ENCODE results near the gene FSIP1. TPM values are rescaled to one million over a fixed set of nuclear protein-coding genes. Genes with fewer than 3 reads are reported as not detected.

The FSIP1 gene
- total RNA-seq, 8 experiments from 2014 or later, result 0.77 to 10.0 (median 3.5) TPM

- ATAC-seq (replicated peaks in 6 of 8), result no peak
- in situ Hi-C loops (cut with MboI; ENCODE audit: low pct_unique_long_range_greater_than_20kb in 2 of 9, low sequenced_read_pairs in 9 of 9, unreplicated experiment in 9 of 9), result loop anchor here in 1 of 9 experiments (5.0 kb wide), 1 partner anchor 74 kb away; no protein-coding TSS in a partner anchor
- H3K4me3 ChIP-seq, result no peak overlapping the region
- no peak overlapping the region for H3K27ac ChIP-seq
- peaks cover 11 to 20% of the 10 kb centered on the region in 2 donors for H3K4me1 ChIP-seq (replicated peaks in 1 of 2)
- 85 to 100% (median 88%) methylated on average over 1 to 2 of the region's 2 CpGs; no CpG with 5 or more reads in 5 of the 10 experiments for WGBS, 10 experiments
Observed at GRCh38 chr15:39687965-39688364, 94.7 kb downstream of the FSIP1 start.

GRCh38 chr15:39685999-39686613 lies 96.5 kb downstream of the FSIP1 start:
- no peak overlapping the region for H3K27ac ChIP-seq
- peaks cover 0 to 7% of the 10 kb centered on the region in 2 donors for H3K4me1 ChIP-seq (replicated peaks in 1 of 2)
- H3K4me3 ChIP-seq, result no peak overlapping the region
- in situ Hi-C loops (cut with MboI; ENCODE audit: low pct_unique_long_range_greater_than_20kb in 2 of 9, low sequenced_read_pairs in 9 of 9, unreplicated experiment in 9 of 9), result loop anchor here in 1 of 9 experiments (5.0 kb wide), 1 partner anchor 76 kb away; no protein-coding TSS in a partner anchor
- peak; percentile 50 to 83 (median 70) for ATAC-seq (replicated peaks in 6 of 8)
- 17 to 100% (median 35%) methylated on average over 1 to 4 of the region's 4 CpGs for WGBS, 10 experiments

- no peak for ATAC-seq (replicated peaks in 6 of 8)
- H3K4me1 ChIP-seq (replicated peaks in 1 of 2), result no peaks in the 10 kb centered on the region
- 80 to 100% (median 86%) methylated on average over 1 of the region's 1 CpG; no CpG with 5 or more reads in 3 of the 10 experiments for WGBS, 10 experiments
- in situ Hi-C loops (cut with MboI; ENCODE audit: low pct_unique_long_range_greater_than_20kb in 2 of 9, low sequenced_read_pairs in 9 of 9, unreplicated experiment in 9 of 9), result loop anchor here in 1 of 9 experiments (5.0 kb wide), 1 partner anchor 77 kb away; no protein-coding TSS in a partner anchor
- H3K27ac ChIP-seq, result no peak overlapping the region
- H3K4me3 ChIP-seq, result no peak overlapping the region
Observed at GRCh38 chr15:39685367-39685766, 97.3 kb downstream of the FSIP1 start.

GRCh38 chr15:39684233-39684632 lies 98.4 kb downstream of the FSIP1 start:
- in situ Hi-C loops (cut with MboI; ENCODE audit: low pct_unique_long_range_greater_than_20kb in 2 of 9, low sequenced_read_pairs in 9 of 9, unreplicated experiment in 9 of 9), result no loop called here
- 30 to 100% (median 78%) methylated on average over 1 to 3 of the region's 3 CpGs for WGBS, 10 experiments
- peak in 2 of 8 experiments; percentile 15 to 16 for ATAC-seq (replicated peaks in 6 of 8)
- Histone ChIP-seq H3K4me1 (replicated peaks in 1 of 2) (no peaks in the 10 kb centered on the region), H3K27ac (no peak overlapping the region), H3K4me3 (no peak overlapping the region)

GRCh38 chr15:39682366-39682765 lies 100.3 kb downstream of the FSIP1 start:
- in situ Hi-C loops (cut with MboI; ENCODE audit: low pct_unique_long_range_greater_than_20kb in 2 of 9, low sequenced_read_pairs in 9 of 9, unreplicated experiment in 9 of 9), result no loop called here
- no peak for ATAC-seq (replicated peaks in 6 of 8)
- Histone ChIP-seq H3K27ac (no peak overlapping the region), H3K4me3 (no peak overlapping the region), H3K4me1 (replicated peaks in 1 of 2) (no peaks in the 10 kb centered on the region)
- WGBS, 10 experiments, result 0 to 92% (median 63%) methylated on average over 1 to 2 of the region's 2 CpGs; no CpG with 5 or more reads in 2 of the 10 experiments

- 0 to 100% (median 73%) methylated on average over 1 to 2 of the region's 2 CpGs; no CpG with 5 or more reads in 2 of the 10 experiments for WGBS, 10 experiments
- ATAC-seq (replicated peaks in 6 of 8), result no peak
- in situ Hi-C loops (cut with MboI; ENCODE audit: low pct_unique_long_range_greater_than_20kb in 2 of 9, low sequenced_read_pairs in 9 of 9, unreplicated experiment in 9 of 9), result no loop called here
- H3K27ac ChIP-seq, result no peak overlapping the region
- no peak overlapping the region for H3K4me3 ChIP-seq
- no peaks in the 10 kb centered on the region for H3K4me1 ChIP-seq (replicated peaks in 1 of 2)
Observed at GRCh38 chr15:39680868-39681267, 101.8 kb downstream of the FSIP1 start.

GRCh38 chr15:39672666-39673065 lies 110.0 kb downstream of the FSIP1 start:
- H3K4me1 ChIP-seq (replicated peaks in 1 of 2), result no peaks in the 10 kb centered on the region
- in situ Hi-C loops (cut with MboI; ENCODE audit: low pct_unique_long_range_greater_than_20kb in 2 of 9, low sequenced_read_pairs in 9 of 9, unreplicated experiment in 9 of 9), result no loop called here
- H3K27ac ChIP-seq, result no peak overlapping the region
- ATAC-seq (replicated peaks in 6 of 8), result no peak
- 69 to 100% (median 91%) methylated on average over 1 to 3 of the region's 3 CpGs for WGBS, 10 experiments
- no peak overlapping the region for H3K4me3 ChIP-seq

- in situ Hi-C loops (cut with MboI; ENCODE audit: low pct_unique_long_range_greater_than_20kb in 2 of 9, low sequenced_read_pairs in 9 of 9, unreplicated experiment in 9 of 9), result no loop called here
- no peak overlapping the region for H3K4me3 ChIP-seq
- no peak overlapping the region for H3K27ac ChIP-seq
- no peak for ATAC-seq (replicated peaks in 6 of 8)
- no peaks in the 10 kb centered on the region for H3K4me1 ChIP-seq (replicated peaks in 1 of 2)
- WGBS, 10 experiments, result 45 to 100% (median 92%) methylated on average over 1 to 6 of the region's 6 CpGs; no CpG with 5 or more reads in 1 of the 10 experiments
Observed at GRCh38 chr15:39672184-39672583, 110.5 kb downstream of the FSIP1 start.

- in situ Hi-C loops (cut with MboI; ENCODE audit: low pct_unique_long_range_greater_than_20kb in 2 of 9, low sequenced_read_pairs in 9 of 9, unreplicated experiment in 9 of 9), result no loop called here
Observed at GRCh38 chr15:39670687-39671086, 112.0 kb downstream of the FSIP1 start.

GRCh38 chr15:39669661-39670060 lies 113.0 kb downstream of the FSIP1 start:
- no peak for ATAC-seq (replicated peaks in 6 of 8)
- WGBS, 10 experiments, result 43 to 100% (median 85%) methylated on average over 1 to 2 of the region's 2 CpGs; no CpG with 5 or more reads in 2 of the 10 experiments
- in situ Hi-C loops (cut with MboI; ENCODE audit: low pct_unique_long_range_greater_than_20kb in 2 of 9, low sequenced_read_pairs in 9 of 9, unreplicated experiment in 9 of 9), result no loop called here
- Histone ChIP-seq H3K27ac (no peak overlapping the region), H3K4me3 (no peak overlapping the region), H3K4me1 (replicated peaks in 1 of 2) (no peaks in the 10 kb centered on the region)

More at GRCh38 chr15:39670687-39671086, 112.0 kb downstream of the FSIP1 start:
- H3K4me3 ChIP-seq, result no peak overlapping the region
- no peaks in the 10 kb centered on the region for H3K4me1 ChIP-seq (replicated peaks in 1 of 2)
- ATAC-seq (replicated peaks in 6 of 8), result no peak
- no peak overlapping the region for H3K27ac ChIP-seq
- 89 to 100% (median 100%) methylated on average over 2 of the region's 2 CpGs; no CpG with 5 or more reads in 3 of the 10 experiments for WGBS, 10 experiments

- in situ Hi-C loops (cut with MboI; ENCODE audit: low pct_unique_long_range_greater_than_20kb in 2 of 9, low sequenced_read_pairs in 9 of 9, unreplicated experiment in 9 of 9), result no loop called here
- WGBS, 10 experiments, result 0 to 80% methylated on average over 1 of the region's 1 CpG; no CpG with 5 or more reads in 8 of the 10 experiments
- no peaks in the 10 kb centered on the region for H3K4me1 ChIP-seq (replicated peaks in 1 of 2)
- H3K4me3 ChIP-seq, result no peak overlapping the region
- ATAC-seq (replicated peaks in 6 of 8), result no peak
- H3K27ac ChIP-seq, result no peak overlapping the region
Observed at GRCh38 chr15:39669241-39669640, 113.4 kb downstream of the FSIP1 start.

- H3K4me1 ChIP-seq (replicated peaks in 1 of 2), result peaks cover 0 to 2% of the 10 kb centered on the region in 2 donors
- in situ Hi-C loops (cut with MboI; ENCODE audit: low pct_unique_long_range_greater_than_20kb in 2 of 9, low sequenced_read_pairs in 9 of 9, unreplicated experiment in 9 of 9), result no loop called here
- 40 to 100% (median 93%) methylated on average over 1 to 4 of the region's 4 CpGs; no CpG with 5 or more reads in 1 of the 10 experiments for whole genome bisulfite sequencing, 10 experiments
- H3K4me3 ChIP-seq, result no peak overlapping the region
- no peak overlapping the region for H3K27ac ChIP-seq
- ATAC-seq (replicated peaks in 6 of 8), result no peak
Observed at GRCh38 chr15:39668457-39668856, 114.2 kb downstream of the FSIP1 start.

- Histone ChIP-seq H3K4me1 (replicated peaks in 1 of 2) (peaks cover 0 to 2% of the 10 kb centered on the region in 2 donors), H3K4me3 (no peak overlapping the region), H3K27ac (no peak overlapping the region)
- WGBS, 10 experiments, result 72 to 100% (median 90%) methylated on average over 1 to 5 of the region's 5 CpGs
- in situ Hi-C loops (cut with MboI; ENCODE audit: low pct_unique_long_range_greater_than_20kb in 2 of 9, low sequenced_read_pairs in 9 of 9, unreplicated experiment in 9 of 9), result no loop called here
- ATAC-seq (replicated peaks in 6 of 8), result no peak
Observed at GRCh38 chr15:39667382-39668127, 115.1 kb downstream of the FSIP1 start.

Measured in motor neuron (in vitro differentiated cells).